ENCODE data around the gene HCFC1.

DNA sequence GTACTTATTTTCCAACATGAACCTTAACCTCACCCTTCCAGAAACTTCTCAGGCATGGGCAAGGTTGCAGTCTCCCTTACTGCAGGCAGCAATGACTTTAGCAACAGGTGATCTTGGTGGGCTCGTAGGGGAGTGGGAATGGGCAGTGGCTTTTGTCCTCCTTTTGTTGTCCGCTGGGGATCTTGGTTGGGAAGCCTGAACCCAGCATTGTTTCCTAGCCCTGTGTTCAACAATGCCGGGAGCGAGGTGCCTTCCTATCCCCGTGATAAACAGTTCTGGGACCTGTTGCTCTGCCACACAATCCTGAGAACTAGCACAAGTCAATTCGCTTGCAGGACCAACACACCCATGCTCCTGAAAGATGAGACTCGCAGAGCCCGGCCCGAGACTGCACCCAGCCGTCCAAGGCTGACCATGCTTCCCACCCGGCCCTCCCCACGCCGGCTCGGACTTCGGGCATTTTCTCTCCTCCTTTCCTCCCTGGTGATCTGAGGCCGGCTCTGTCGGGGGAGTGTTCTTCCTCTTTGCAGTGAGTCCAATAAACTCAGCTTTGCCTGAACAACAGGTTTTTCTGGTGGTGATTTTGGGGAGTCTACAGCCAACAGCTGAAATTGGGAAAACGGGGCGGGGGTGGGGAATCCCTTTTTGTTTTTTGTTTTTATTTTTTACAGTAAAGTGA is 27.9 kb upstream of the HCFC1 start:
- TF ChIP-seq POLR2A (IDR thresholded peaks at IDR 0.05) = no peak
- TF ChIP-seq, protein P1, sequence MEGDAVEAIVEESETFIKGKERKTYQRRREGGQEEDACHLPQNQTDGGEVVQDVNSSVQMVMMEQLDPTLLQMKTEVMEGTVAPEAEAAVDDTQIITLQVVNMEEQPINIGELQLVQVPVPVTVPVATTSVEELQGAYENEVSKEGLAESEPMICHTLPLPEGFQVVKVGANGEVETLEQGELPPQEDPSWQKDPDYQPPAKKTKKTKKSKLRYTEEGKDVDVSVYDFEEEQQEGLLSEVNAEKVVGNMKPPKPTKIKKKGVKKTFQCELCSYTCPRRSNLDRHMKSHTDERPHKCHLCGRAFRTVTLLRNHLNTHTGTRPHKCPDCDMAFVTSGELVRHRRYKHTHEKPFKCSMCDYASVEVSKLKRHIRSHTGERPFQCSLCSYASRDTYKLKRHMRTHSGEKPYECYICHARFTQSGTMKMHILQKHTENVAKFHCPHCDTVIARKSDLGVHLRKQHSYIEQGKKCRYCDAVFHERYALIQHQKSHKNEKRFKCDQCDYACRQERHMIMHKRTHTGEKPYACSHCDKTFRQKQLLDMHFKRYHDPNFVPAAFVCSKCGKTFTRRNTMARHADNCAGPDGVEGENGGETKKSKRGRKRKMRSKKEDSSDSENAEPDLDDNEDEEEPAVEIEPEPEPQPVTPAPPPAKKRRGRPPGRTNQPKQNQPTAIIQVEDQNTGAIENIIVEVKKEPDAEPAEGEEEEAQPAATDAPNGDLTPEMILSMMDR (IDR thresholded peaks at IDR 0.05) = no peak

All from testis (tissue), 2 donors.